HG02884 (cell line): ENCODE data around the gene TUBGCP2.

ENCODE experiments used
- ATAC-seq: cut with Tn5 transposase; IDR thresholded peaks from one replicate; pipeline ENCODE4 v1.9.1; 2021; ENCODE audit warnings: mild to moderate bottlenecking, moderate library complexity; ENCODE audit not compliant: unreplicated experiment

The TUBGCP2 gene

GRCh38 chr10:133252223-133252552 is 56.5 kb downstream of the TUBGCP2 start:
- no peak for ATAC-seq

GRCh38 chr10:133251388-133252222 is 57.1 kb downstream of the TUBGCP2 start:
- ATAC-seq: no peak

GRCh38 chr10:133249975-133250754 is 58.5 kb downstream of the TUBGCP2 start:
- no peak for ATAC-seq

GRCh38 chr10:133249094-133249780 is 59.4 kb downstream of the TUBGCP2 start:
- no peak for ATAC-seq

- ATAC-seq: no peak
Measured at GRCh38 chr10:133248334-133248715, 60.3 kb downstream of the TUBGCP2 start.

GRCh38 chr10:133247681-133248333 is 60.9 kb downstream of the TUBGCP2 start:
- no peak for ATAC-seq

- no peak for ATAC-seq
Measured at GRCh38 chr10:133246236-133246626, 62.4 kb downstream of the TUBGCP2 start.

- ATAC-seq: no peak
Measured at GRCh38 chr10:133245439-133246235, 63.0 kb downstream of the TUBGCP2 start.

- ATAC-seq: no peak
Measured at GRCh38 chr10:133243593-133243992, 65.1 kb downstream of the TUBGCP2 start.

GRCh38 chr10:133242611-133243356 is 65.9 kb downstream of the TUBGCP2 start:
- ATAC-seq: no peak

GRCh38 chr10:133241501-133242205 is 67.0 kb downstream of the TUBGCP2 start:
- no peak for ATAC-seq

- no peak for ATAC-seq
Measured at GRCh38 chr10:133239990-133240389, 68.7 kb downstream of the TUBGCP2 start.

- no peak for ATAC-seq
Measured at GRCh38 chr10:133238466-133238804, 70.2 kb downstream of the TUBGCP2 start.

- ATAC-seq: no peak
Measured at GRCh38 chr10:133237588-133238465, 70.8 kb downstream of the TUBGCP2 start, which contains the start of gene VENTX. Gene VENTX, plus strand, starts transcription at chr10:133237855. Its CDS starts 60 bp downstream, at chr10:133237915.

GRCh38 chr10:133237241-133237587 is 71.5 kb downstream of the TUBGCP2 start:
- ATAC-seq: no peak

GRCh38 chr10:133236401-133237240 is 72.1 kb downstream of the TUBGCP2 start:
- ATAC-seq: no peak

- ATAC-seq: no peak
Measured at GRCh38 chr10:133235932-133236331, 72.7 kb downstream of the TUBGCP2 start.
